Lung (tissue), 12 donors: Measurements from ENCODE around the gene CLIC1. TPM values are rescaled to one million over a fixed set of nuclear protein-coding genes. Genes with fewer than 3 reads are reported as not detected.

Experiments
- ATAC-seq: fragments of 200-7000 bp; cut with Tn5 transposase; one replicate; pipeline ENCODE4 v1.9.1; 2020; ENCODE audit warnings: moderate number of reproducible peaks; ENCODE audit not compliant: insufficient read depth, low FRiP score
- DNase-seq, 3 donors: peaks; one replicate each; pipeline ENCODE4 v3.0.0-alpha.2; 2013 to 2017
- H3K27ac ChIP-seq, 2 donors: one replicate each; pipeline ENCODE4 v1.5.1; 2013; ENCODE audit warnings: mild to moderate bottlenecking in 2 of 2, moderate library complexity in 2 of 2, control low read depth in 1 of 2, inconsistent platforms in 1 of 2, low read depth in 1 of 2, low read length in 1 of 2
- H3K27me3 ChIP-seq, 3 donors: one replicate each; pipeline ENCODE4 v1.5.1; 2013; ENCODE audit warnings: low read length in 2 of 3; ENCODE audit not compliant: control insufficient read depth in 3 of 3, insufficient read depth in 3 of 3
- H3K36me3 ChIP-seq, 4 donors: one replicate each; pipeline ENCODE4 v1.5.1; 2013; ENCODE audit warnings: low read length in 4 of 4, mild to moderate bottlenecking in 1 of 4, moderate library complexity in 1 of 4; ENCODE audit not compliant: control insufficient read depth in 4 of 4, insufficient read depth in 4 of 4
- H3K4me1 ChIP-seq, 5 donors: one replicate each; pipeline ENCODE4 v1.5.1; 2013; ENCODE audit warnings: low read length in 5 of 5, mild to moderate bottlenecking in 2 of 5, moderate library complexity in 1 of 5; ENCODE audit not compliant: control insufficient read depth in 5 of 5, insufficient read depth in 5 of 5
- H3K4me3 ChIP-seq: one replicate; pipeline ENCODE4 v1.5.1; 2013; ENCODE audit warnings: mild to moderate bottlenecking, control low read depth, moderate library complexity
- H3K9ac ChIP-seq, 2 donors: one replicate each; pipeline ENCODE4 v1.5.1; 2013; ENCODE audit warnings: low read length in 2 of 2, control low read depth in 1 of 2; ENCODE audit not compliant: insufficient read depth in 1 of 2
- H3K9me3 ChIP-seq, 4 donors: one replicate each; pipeline ENCODE4 v1.5.1; 2013; ENCODE audit warnings: low read length in 3 of 4, mild to moderate bottlenecking in 1 of 4, moderate library complexity in 1 of 4; ENCODE audit not compliant: control insufficient read depth in 4 of 4, insufficient read depth in 3 of 4
- CTCF ChIP-seq: IDR thresholded peaks from 2 replicates; pipeline ENCODE4 v1.5.1; 2012; ENCODE audit warnings: mild to moderate bottlenecking; ENCODE audit errors: control extremely low read depth, extremely low read depth
- WGBS, 2 donors: extraction: QIAGEN DNeasy Blood & Tissue Kit; methylation state at CpG; one replicate each; pipeline ENCODE4 v1.1.7; 2013; 5-methylcytosine and 5-hydroxymethylcytosine counted together
- polyA plus RNA-seq, 2 donors: library from polyadenylated mRNA; stranded (reverse); fragments of 200-250 nt; gene quantifications; one replicate each; pipeline ENCODE4 v1.2.1, GENCODE V29; 2013
- total RNA-seq, 2 donors: library from RNA; depleted of rRNA in 1 of 2; stranded (reverse); fragments of >200 nt in 1 of 2; gene quantifications; one replicate each; pipeline ENCODE4 v1.2.1, GENCODE V29; 2014 to 2021
- donor health status: control.
- donor health status: control.
- donor health status: Bipolar disorder and iron deficiency.
- donor health status: healthy.
- donor health status: DM: yes; HTN: yes; CAD: no.

Gene CLIC1
- total and polyA plus RNA-seq, 4 donors: 231 to 763 (median 378) TPM

GRCh38 chr6:31779908-31780307, 43.6 kb upstream of the CLIC1 start:
- Histone ChIP-seq H3K36me3 (peaks cover 6 to 54% (median 19%) of the 10 kb centered on the region in 4 donors), H3K4me3 (no peak overlapping the region), H3K4me1 (peaks cover 0 to 9% (median 0%) of the 10 kb centered on the region in 5 donors), H3K9ac (no peak overlapping the region), H3K27me3 (no peaks in the 10 kb centered on the region), H3K9me3 (no peaks in the 10 kb centered on the region), H3K27ac (no peak overlapping the region)
- DNase-seq (no peak), ATAC-seq (no peak)
- TF ChIP-seq CTCF: no peak
- WGBS, 2 donors: 96 to 97% methylated on average over 10 of the region's 10 CpGs

GRCh38 chr6:31778999-31779885, 42.9 kb upstream of the CLIC1 start:
- Histone ChIP-seq H3K27ac (no peak overlapping the region), H3K36me3 (peaks cover 6 to 47% (median 19%) of the 10 kb centered on the region in 4 donors), H3K4me3 (no peak overlapping the region), H3K4me1 (peaks cover 0 to 9% (median 0%) of the 10 kb centered on the region in 5 donors), H3K9me3 (no peaks in the 10 kb centered on the region), H3K9ac (no peak overlapping the region), H3K27me3 (no peaks in the 10 kb centered on the region)
- no peak for TF ChIP-seq CTCF
- no peak for DNase-seq
- 94 to 95% methylated on average over 43 of the region's 43 CpGs for WGBS, 2 donors
- ATAC-seq: no peak

DNA sequence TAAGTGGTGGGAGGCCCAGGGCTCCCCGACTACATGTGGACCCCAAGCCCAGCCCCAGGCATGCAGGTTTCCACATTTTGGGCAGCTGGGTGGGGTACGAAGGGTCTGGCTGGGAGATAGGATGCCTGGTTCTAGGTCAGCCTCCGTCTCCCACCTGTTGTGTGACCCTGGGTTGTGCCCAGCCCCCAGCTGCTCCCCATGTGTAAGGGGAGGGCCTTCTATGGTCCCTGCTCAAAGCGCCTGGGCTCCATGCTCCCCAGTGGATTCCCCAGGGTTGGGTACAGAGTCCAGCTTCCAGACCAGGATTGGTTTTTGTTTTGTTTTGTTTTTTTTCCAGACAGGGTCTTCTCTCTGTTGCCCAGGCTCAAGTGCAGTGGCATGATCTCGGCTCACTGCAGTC, 41.9 kb upstream of the CLIC1 start:
- TF ChIP-seq CTCF: no peak
- no peak for ATAC-seq
- no peaks in the 10 kb centered on the region for H3K9me3 ChIP-seq
- H3K4me3 ChIP-seq: no peak overlapping the region
- H3K27me3 ChIP-seq: no peaks in the 10 kb centered on the region
- 89 to 94% methylated on average over 5 of the region's 5 CpGs for WGBS, 2 donors
- no peak overlapping the region for H3K27ac ChIP-seq
- peaks cover 3 to 42% (median 18%) of the 10 kb centered on the region in 4 donors for H3K36me3 ChIP-seq
- no peak overlapping the region for H3K9ac ChIP-seq
- DNase-seq: no peak
- peaks cover 0 to 9% (median 0%) of the 10 kb centered on the region in 5 donors for H3K4me1 ChIP-seq
